Epithelial cell of esophagus (primary cell): ENCODE measurements around the gene IGSF8.

ENCODE experiments used
- DNase-seq: peaks from one replicate; pipeline ENCODE4 v3.0.0; 2010; ENCODE audit warnings: low read depth
- H3K4me3 ChIP-seq: 2 replicates; pipeline ENCODE4 v1.5.1; 2011; ENCODE audit warnings: mild to moderate bottlenecking, low read length, control low read depth
- TF ChIP-seq, protein P1 (sequence below): IDR thresholded peaks from 2 replicates; pipeline ENCODE4 v1.5.1; 2011; ENCODE audit warnings: low read depth, mild to moderate bottlenecking, low read length, control low read depth, inconsistent platforms; ENCODE audit not compliant: insufficient read depth; ENCODE audit errors: missing control alignments

The IGSF8 gene

DNA sequence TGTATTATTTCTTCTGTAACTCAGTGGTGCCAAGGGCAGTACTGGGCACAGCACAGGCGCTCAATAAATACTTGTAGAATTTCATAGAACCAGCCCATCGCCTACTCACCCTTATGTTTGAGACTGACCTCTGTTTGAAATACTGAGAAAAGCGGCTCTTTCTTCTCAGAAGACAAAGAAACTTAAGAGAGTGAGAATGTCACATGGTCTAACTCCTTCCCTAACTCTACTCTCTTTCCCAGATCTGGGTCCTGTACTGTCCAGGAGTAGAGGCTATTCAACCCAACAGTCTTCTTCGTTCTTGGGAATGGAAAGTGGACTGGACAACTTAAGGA lies 4.2 kb downstream of the IGSF8 start:
- TF ChIP-seq, protein P1, sequence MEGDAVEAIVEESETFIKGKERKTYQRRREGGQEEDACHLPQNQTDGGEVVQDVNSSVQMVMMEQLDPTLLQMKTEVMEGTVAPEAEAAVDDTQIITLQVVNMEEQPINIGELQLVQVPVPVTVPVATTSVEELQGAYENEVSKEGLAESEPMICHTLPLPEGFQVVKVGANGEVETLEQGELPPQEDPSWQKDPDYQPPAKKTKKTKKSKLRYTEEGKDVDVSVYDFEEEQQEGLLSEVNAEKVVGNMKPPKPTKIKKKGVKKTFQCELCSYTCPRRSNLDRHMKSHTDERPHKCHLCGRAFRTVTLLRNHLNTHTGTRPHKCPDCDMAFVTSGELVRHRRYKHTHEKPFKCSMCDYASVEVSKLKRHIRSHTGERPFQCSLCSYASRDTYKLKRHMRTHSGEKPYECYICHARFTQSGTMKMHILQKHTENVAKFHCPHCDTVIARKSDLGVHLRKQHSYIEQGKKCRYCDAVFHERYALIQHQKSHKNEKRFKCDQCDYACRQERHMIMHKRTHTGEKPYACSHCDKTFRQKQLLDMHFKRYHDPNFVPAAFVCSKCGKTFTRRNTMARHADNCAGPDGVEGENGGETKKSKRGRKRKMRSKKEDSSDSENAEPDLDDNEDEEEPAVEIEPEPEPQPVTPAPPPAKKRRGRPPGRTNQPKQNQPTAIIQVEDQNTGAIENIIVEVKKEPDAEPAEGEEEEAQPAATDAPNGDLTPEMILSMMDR = no peak
- no peak overlapping the region for H3K4me3 ChIP-seq
- DNase-seq = no peak

DNA sequence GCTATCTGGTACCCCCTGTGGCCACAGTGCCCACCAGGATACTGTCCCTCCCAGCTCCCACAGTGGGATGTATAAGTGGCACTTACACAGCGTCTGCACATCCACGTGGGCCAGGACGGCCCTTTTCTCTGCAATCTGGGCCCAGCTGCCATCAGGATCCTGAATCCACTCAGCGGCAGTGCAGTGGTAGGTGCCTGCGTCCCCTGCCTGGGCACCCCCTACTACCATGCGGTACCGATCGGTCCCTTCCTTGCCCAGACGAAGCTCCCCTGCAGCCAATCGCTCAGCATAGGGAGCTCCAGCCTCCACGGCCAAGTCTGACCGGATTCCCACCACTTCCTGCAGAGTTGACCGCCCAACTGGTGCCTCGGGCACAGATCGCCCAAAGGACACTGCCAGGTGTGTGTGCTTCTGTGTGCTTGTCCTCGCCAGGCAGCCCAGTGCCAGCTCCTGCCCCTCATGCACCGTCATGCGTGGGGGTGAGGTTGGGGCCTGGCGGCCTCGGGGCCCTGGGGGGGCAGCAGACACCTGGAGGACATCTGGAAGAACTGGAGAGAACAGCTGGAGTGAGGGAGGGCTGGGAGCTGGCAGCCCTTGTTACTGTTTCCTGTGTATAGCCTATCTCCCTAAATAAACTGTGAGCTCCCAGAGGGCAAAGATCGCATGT lies 4.7 kb downstream of the IGSF8 start:
- no peak overlapping the region for H3K4me3 ChIP-seq
- TF ChIP-seq, protein P1 = no peak
- DNase-seq = no peak

DNA sequence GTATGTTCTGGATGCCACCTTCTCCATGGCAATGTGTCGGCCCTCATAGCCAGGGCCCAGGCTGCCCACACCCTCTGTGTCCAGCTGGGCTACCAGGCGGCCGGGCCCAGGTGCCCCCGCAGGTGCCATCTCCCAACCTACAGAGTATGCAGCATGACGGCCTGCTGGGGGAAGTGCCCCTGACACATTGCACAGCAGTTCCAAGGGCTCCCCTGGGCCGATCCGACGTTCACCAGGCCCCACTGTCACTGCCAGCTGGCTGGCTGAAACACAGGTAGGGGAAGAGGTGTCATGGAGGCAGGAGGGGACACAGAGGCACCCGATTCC lies 5.4 kb downstream of the IGSF8 start:
- TF ChIP-seq, protein P1 = no peak
- DNase-seq = no peak
- no peak overlapping the region for H3K4me3 ChIP-seq

DNA sequence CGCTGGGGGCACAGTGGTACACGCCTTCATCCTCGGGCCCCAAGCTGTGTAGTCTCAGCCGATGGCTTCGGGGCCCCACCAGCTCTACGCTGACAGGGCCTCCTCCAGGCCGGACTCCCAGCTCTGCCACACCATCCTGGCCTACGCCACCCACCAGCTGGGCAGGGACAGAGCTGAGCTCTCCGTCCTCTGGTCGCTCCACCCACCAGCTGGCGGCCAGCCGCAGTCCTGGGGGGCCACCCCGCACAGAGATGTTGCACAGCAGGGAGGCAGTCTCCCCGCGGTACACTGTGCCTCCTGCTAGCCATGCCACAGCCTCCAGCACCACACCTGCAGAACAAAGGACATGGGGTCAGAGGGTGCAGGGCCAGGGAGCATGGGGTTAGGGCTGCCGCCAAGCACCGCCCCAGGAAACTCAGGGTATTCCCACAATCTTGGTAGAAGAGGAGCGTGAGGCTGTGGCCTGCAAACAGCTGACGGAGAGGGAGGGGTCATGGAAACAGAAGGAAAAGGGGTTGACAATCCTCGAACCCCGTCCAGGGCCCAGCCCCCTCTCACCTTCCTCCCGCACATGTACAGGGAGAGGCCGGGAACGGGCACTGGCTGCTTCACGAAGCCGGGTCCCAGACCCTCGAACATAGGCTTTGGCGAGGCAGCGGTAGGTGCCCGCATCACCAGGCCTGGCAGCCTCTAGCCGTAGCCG lies 5.9 kb downstream of the IGSF8 start:
- no peak for DNase-seq
- TF ChIP-seq, protein P1 = no peak
- H3K4me3 ChIP-seq = no peak overlapping the region

DNA sequence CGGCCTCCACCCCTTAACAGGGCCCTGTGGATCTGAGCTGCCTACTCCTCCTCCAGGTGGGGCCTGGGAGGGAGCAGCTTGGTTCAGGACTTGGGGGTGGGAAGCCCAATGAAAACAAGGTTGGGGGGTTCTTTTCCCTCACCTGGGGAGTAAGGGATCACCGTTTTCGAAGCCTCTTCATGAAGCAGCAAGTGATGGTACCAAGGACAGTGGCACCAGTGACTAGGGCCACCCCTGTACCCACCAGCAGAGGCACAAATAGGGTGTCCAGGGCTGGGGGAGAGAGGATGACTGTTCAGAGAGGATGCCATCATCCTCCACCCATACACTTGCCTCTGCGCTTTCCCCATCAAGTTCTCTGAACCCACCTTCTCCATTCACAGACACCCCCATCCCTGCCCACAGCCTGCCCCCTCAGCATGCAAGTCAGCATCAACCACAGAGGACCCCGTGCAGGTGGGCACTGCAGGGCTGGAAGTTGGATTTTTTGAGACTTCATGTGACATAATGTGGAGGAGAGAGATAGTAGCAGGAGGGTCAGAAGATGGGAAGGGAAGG lies 6.7 kb downstream of the IGSF8 start:
- TF ChIP-seq, protein P1 = no peak
- H3K4me3 ChIP-seq = no peak overlapping the region
- DNase-seq = no peak

DNA sequence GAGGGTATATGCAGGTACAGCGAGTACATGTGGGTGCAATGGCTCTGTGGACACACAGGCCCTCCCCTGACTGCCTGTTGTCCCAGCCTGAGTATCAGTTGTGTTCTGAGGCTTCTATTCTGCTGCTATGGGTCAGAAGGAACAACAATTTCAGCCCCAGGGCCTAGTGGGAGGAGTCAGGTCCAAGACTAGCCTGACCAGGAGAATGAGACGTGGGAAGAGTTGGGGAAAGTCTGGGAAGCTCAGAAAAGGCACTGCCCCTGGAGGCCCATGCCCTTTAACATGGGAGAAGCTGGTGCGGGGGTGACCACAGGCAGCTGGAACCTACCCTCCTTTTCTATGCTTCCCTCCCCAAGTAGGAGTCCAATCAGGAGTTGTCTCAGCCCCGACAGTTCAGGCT lies 7.7 kb downstream of the IGSF8 start:
- no peak overlapping the region for H3K4me3 ChIP-seq
- no peak for DNase-seq
- TF ChIP-seq, protein P1 = no peak
